K562 (cell line): ENCODE data around the gene MEGF10. TPM values are rescaled to one million over a fixed set of nuclear protein-coding genes. Genes with fewer than 3 reads are reported as not detected.

Source experiments
- ATAC-seq: fragments of 200-7000 bp; cut with Tn5 transposase; 3 replicates; pipeline ENCODE4 v1.9.1; 2020; ENCODE audit warnings: moderate library complexity
- BruUV-seq: library from RNA; stranded (reverse); fragments of 400-500 nt; replicated peaks from 2 replicates; lab custom pipeline; 2021; lab: Mats Ljungman, UMichigan
- CTCF ChIA-PET: fragments of 300-600 bp; formaldehyde crosslinking; extraction: SDS; loops from one replicate; lab custom pipeline; 2021; ENCODE audit warnings: low intra/inter-chr PET ratio; lab: Yijun Ruan, JAX
- POLR2A ChIA-PET: fragments of 300-600, 350-650 bp; sonication (Branson Sonifier 250); formaldehyde crosslinking; extraction: SDS; loops from one replicate; lab custom pipeline; 2021; ENCODE audit warnings: antibody characterized with exemption, inconsistent platforms; lab: Yijun Ruan, JAX
- DNase-seq, 4 experiments: peaks; one replicate each; pipeline versions ENCODE4 v3.0.0 to v3.0.0-alpha.2; 2011 to 2018; ENCODE audit warnings: low spot score in 3 of 4, mixed read lengths in 3 of 4; ENCODE audit errors: extremely low read depth in 1 of 4
- FAIRE-seq: peaks from 2 replicates; lab custom pipeline; 2011; peaks lifted over from hg19 to GRCh38; lab: Jason Lieb, UNC
- H2AFZ ChIP-seq: 2 replicates; pipeline ENCODE4 v1.6.0; 2011; ENCODE audit warnings: low read depth, low read length, control low read depth, inconsistent platforms
- H3K27ac ChIP-seq: fragments of 200-600 bp; 3 replicates; pipeline ENCODE4 v1.8.0; 2011; ENCODE audit warnings: low read depth, mild to moderate bottlenecking, control low read depth, inconsistent platforms, low read length, moderate library complexity, mixed read lengths; ENCODE audit errors: extremely low read depth
- H3K27me3 ChIP-seq, 2 experiments: fragments of 300-600 bp in 1 of 2; 2 replicates in 1 of 2; 3 replicates in 1 of 2; pipeline versions ENCODE4 v1.6.0 to v1.8.0; 2011; ENCODE audit warnings: inconsistent platforms in 2 of 2, low read length in 2 of 2, mild to moderate bottlenecking in 1 of 2, mixed read lengths in 1 of 2, moderate library complexity in 1 of 2; ENCODE audit not compliant: control insufficient read depth in 2 of 2, insufficient read depth in 2 of 2
- H3K36me3 ChIP-seq: fragments of 300-600 bp; 3 replicates; pipeline ENCODE4 v1.8.0; 2011; ENCODE audit warnings: mild to moderate bottlenecking, low read length, inconsistent platforms; ENCODE audit not compliant: control insufficient read depth, insufficient read depth
- H3K4me1 ChIP-seq, 2 experiments: fragments of 200-600 bp in 1 of 2; replicated peaks in 1 of 2; 2 replicates in 1 of 2; 3 replicates in 1 of 2; pipeline versions ENCODE4 v1.5.1 to v1.8.0; 2011; ENCODE audit warnings: inconsistent platforms in 2 of 2, low read length in 2 of 2, mild to moderate bottlenecking in 1 of 2, mixed read lengths in 1 of 2, moderate library complexity in 1 of 2; ENCODE audit not compliant: control insufficient read depth in 2 of 2, insufficient read depth in 2 of 2
- H3K4me2 ChIP-seq: 2 replicates; pipeline ENCODE4 v1.6.1; 2011; ENCODE audit warnings: low read length, control low read depth, inconsistent platforms, mixed read lengths; ENCODE audit not compliant: insufficient read depth
- H3K4me3 ChIP-seq: fragments of 200-600 bp; sonication (generic), shearing (Covaris generic); 2 replicates; pipeline ENCODE4 v1.5.1; 2016; ENCODE audit warnings: control low read depth, inconsistent platforms
- H3K79me2 ChIP-seq: fragments of 200-600 bp; 3 replicates; pipeline ENCODE4 v1.8.0; 2011; ENCODE audit warnings: low read length, inconsistent platforms; ENCODE audit not compliant: control insufficient read depth, insufficient read depth
- H3K9ac ChIP-seq, 2 experiments: 2 replicates each; pipeline versions ENCODE4 v1.6.0 to v1.6.1; 2011; ENCODE audit warnings: low read depth in 2 of 2, low read length in 2 of 2, control low read depth in 1 of 2, inconsistent platforms in 1 of 2, mild to moderate bottlenecking in 1 of 2, mixed read lengths in 1 of 2; ENCODE audit not compliant: insufficient read depth in 1 of 2
- H3K9me1 ChIP-seq: one replicate; pipeline ENCODE4 v1.6.0; 2011; ENCODE audit warnings: inconsistent platforms, mild to moderate bottlenecking, low read length, moderate library complexity; ENCODE audit not compliant: control insufficient read depth, insufficient read depth
- H3K9me3 ChIP-seq: replicated peaks from 2 replicates; pipeline ENCODE4 v1.5.1; 2011; ENCODE audit warnings: low read depth, low read length, inconsistent platforms; ENCODE audit not compliant: control insufficient read depth, insufficient read depth
- H4K20me1 ChIP-seq: replicated peaks from 2 replicates; pipeline ENCODE4 v1.6.1; 2011; ENCODE audit warnings: low read length, inconsistent platforms, mixed read lengths; ENCODE audit not compliant: control insufficient read depth, insufficient read depth
- CHCHD3 ChIP-seq: fragments of 250-450 bp; sonication (Bioruptor Pico); IDR thresholded peaks from 2 replicates; pipeline ENCODE4 v2.1.2; 2022; ENCODE audit warnings: mild to moderate bottlenecking
- ELF1 ChIP-seq: fragments of 200-800 bp; sonication (Bioruptor generic); IDR thresholded peaks from 2 replicates; pipeline ENCODE4 v1.6.1; 2016; ENCODE audit warnings: missing genetic modification characterization, missing compliant biosample characterization
- EWSR1 ChIP-seq: fragments of 450-650 bp; IDR thresholded peaks from 2 replicates; pipeline ENCODE4 v1.6.1; 2018; ENCODE audit warnings: borderline replicate concordance, mild to moderate bottlenecking, low read depth, moderate library complexity; ENCODE audit not compliant: partially characterized antibody
- FOS ChIP-seq: IDR thresholded peaks from 3 replicates; pipeline ENCODE4 v1.6.1; 2011; ENCODE audit not compliant: insufficient read length; ENCODE audit errors: extremely low read depth
- GABPB2 ChIP-seq: fragments of 250-450 bp; sonication (Bioruptor Pico); conservative IDR thresholded peaks from 2 replicates; pipeline ENCODE4 v1.5.1; 2021; ENCODE audit warnings: mild to moderate bottlenecking
- KDM2B ChIP-seq: fragments of 250-450 bp; sonication (Bioruptor Pico); IDR thresholded peaks from 2 replicates; pipeline ENCODE4 v1.8.0; 2021; ENCODE audit warnings: mild to moderate bottlenecking, moderate library complexity
- MEIS2 ChIP-seq: fragments of 450-650 bp; IDR thresholded peaks from 2 replicates; pipeline ENCODE4 v1.6.1; 2014; ENCODE audit warnings: mild to moderate bottlenecking; ENCODE audit not compliant: partially characterized antibody
- NFIC ChIP-seq: fragments of 450-650 bp; IDR thresholded peaks from 2 replicates; pipeline ENCODE4 v1.6.1; 2017; ENCODE audit warnings: mild to moderate bottlenecking, inconsistent platforms
- RBM14 ChIP-seq: fragments of 200-400 bp; formaldehyde crosslinking; IDR thresholded peaks from 2 replicates; pipeline ENCODE4 v1.6.1; 2018; ENCODE audit warnings: low read depth, mild to moderate bottlenecking, low read length, moderate library complexity, borderline replicate concordance; ENCODE audit not compliant: insufficient read depth
- SPI1 ChIP-seq: IDR thresholded peaks from 2 replicates; pipeline ENCODE4 v1.6.1; 2011; ENCODE audit warnings: low read depth, low read length, control low read depth, borderline replicate concordance
- SUPT5H ChIP-seq: fragments of 450-650 bp; IDR thresholded peaks from 2 replicates; pipeline ENCODE4 v1.6.1; 2016
- ZNF146 ChIP-seq: IDR thresholded peaks from one replicate; pipeline ENCODE4 v1.6.1; 2018; ENCODE audit warnings: missing compliant biosample characterization; ENCODE audit not compliant: unreplicated experiment
- ZNF282 ChIP-seq: sonication (generic); formaldehyde crosslinking; IDR thresholded peaks from 2 replicates; pipeline ENCODE4 v1.8.1; 2023; ENCODE audit warnings: missing genetic modification reagents
- WGBS: fragments of 100-300 bp; shearing (Covaris generic); methylation state at CpG from one replicate; pipeline ENCODE4 v1.1.6; 2016; ENCODE audit warnings: low coverage, mixed read lengths; ENCODE audit not compliant: insufficient coverage; ENCODE audit errors: missing lambda C conversion rate; 5-methylcytosine and 5-hydroxymethylcytosine counted together
- in situ Hi-C: fragments of 300-500 bp; cut with MboI; formaldehyde crosslinking; loops from 4 replicates; pipeline ENCODE4 v1.15.0; 2018; ENCODE audit warnings: inconsistent platforms, mixed read lengths
- intact Hi-C: fragments of 100-400 bp; cut with micrococcal nuclease; formaldehyde crosslinking; loops from 2 replicates; pipeline ENCODE4 v1.14.2; 2022
- polyA plus RNA-seq, 8 experiments: library from polyadenylated mRNA; depleted of rRNA in 4 of 8; stranded (reverse) in 5 of 8; unstranded in 3 of 8; fragments of >200 nt; fragmentation: Nextera tagmentation in 2 of 8; fragmentation: Illumina TruSeq in 1 of 8; extraction: Ambion mirVana in 2 of 8; extraction: Trizol in 1 of 8; gene quantifications; 2 replicates each; pipeline versions ENCODE4 v1.2.1 to v1.2.3, GENCODE V29; 2011 to 2014; ENCODE audit warnings: inconsistent platforms in 1 of 8, missing spikeins in 1 of 8
- total RNA-seq, 7 experiments: library from RNA; depleted of rRNA in 6 of 7; stranded (reverse); fragments of >200 nt in 6 of 7; fragmentation: Illumina TruSeq in 2 of 7; extraction: Trizol in 2 of 7; gene quantifications; 2 replicates each; pipeline versions ENCODE4 v1.2.1 to v1.2.3, GENCODE V29; 2011 to 2021; ENCODE audit warnings: low replicate concordance in 1 of 7
- TF ChIP-seq, protein P1 (sequence below): fragments of 450-650 bp; IDR thresholded peaks from 2 replicates; pipeline ENCODE4 v1.6.1; 2016
- TF ChIP-seq, protein P2 (sequence below): IDR thresholded peaks from 2 replicates; pipeline ENCODE4 v1.6.1; 2014; ENCODE audit warnings: antibody characterized with exemption

The MEGF10 gene
- total and polyA plus RNA-seq, 9 of the 15 experiments (the other 6 are each of a cell fraction or from before 2014, with no cell fraction given) = 0.07 TPM; not detected in 8

- TF ChIP-seq ZNF282 (CRISPR knock-in tag) (no peak), NFIC (peak; percentile 28; the same call in 1 of the 2 replicates)
- TF ChIP-seq, all 486 proteins: peak for 1
- ATAC-seq (no peak), FAIRE-seq (no peak), DNase-seq (no peak)
- H3K4me2 ChIP-seq = no peak overlapping the region
- H3K36me3 ChIP-seq = no peaks in the 10 kb centered on the region
- no TSS peak for BruUV-seq
- intact Hi-C loops (no loop called here), in situ Hi-C loops (no loop called here)
- H3K79me2 ChIP-seq = no peaks in the 10 kb centered on the region
- ChIA-PET POLR2A (interaction anchor here (0.7 kb wide), 1 partner anchor 77 kb away, joined by 3 read pairs; no protein-coding TSS in a partner anchor), CTCF (no interaction called here)
- no peaks in the 10 kb centered on the region for H3K4me1 ChIP-seq
- H3K4me3 ChIP-seq = no peak overlapping the region
- 0% methylated on average over 4 of the region's 4 CpGs for WGBS
- no peak overlapping the region for H2AFZ ChIP-seq
- no peak overlapping the region for H3K9ac ChIP-seq
- no peaks in the 10 kb centered on the region for H4K20me1 ChIP-seq
- no peaks in the 10 kb centered on the region for H3K9me3 ChIP-seq
- H3K27me3 ChIP-seq = peaks cover 2 to 5% of the 10 kb centered on the region in 2 experiments; a peak in 3 of 5 replicates
- no peak overlapping the region for H3K27ac ChIP-seq
- H3K9me1 ChIP-seq = no peaks in the 10 kb centered on the region
These were observed 134.4 kb downstream of the MEGF10 start for GRCh38 chr5:127425037-127425436.

DNA sequence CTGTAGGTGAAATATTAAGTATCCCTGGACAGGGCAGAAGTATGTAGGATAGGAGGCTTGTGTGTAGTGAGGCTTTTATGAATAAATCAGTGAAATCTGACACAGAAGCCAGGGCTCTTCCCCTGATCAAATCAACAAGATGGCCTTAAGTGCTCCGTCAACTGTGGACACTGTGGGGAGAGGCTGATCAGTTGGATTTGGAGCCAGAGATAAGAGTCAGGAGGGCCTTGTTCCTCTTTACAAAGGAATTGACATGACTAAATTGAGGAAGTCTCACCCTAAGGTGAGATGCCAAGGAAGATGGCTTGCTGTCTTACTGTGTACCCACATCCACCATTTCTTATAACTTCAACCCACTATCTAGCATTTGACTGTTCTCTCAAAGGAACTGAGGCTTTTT, 135.3 kb downstream of the MEGF10 start:
- in situ Hi-C loops = no loop called here
- DNase-seq (no peak), ATAC-seq (no peak), FAIRE-seq (no peak)
- CTCF ChIA-PET = no interaction called here
- BruUV-seq = no TSS peak
- Histone ChIP-seq H3K9me3 (no peaks in the 10 kb centered on the region), H3K4me1 (no peaks in the 10 kb centered on the region), H3K27me3 (peaks cover 0 to 5% of the 10 kb centered on the region in 2 experiments; a peak in 1 of 5 replicates), H3K9ac (no peak overlapping the region), H4K20me1 (no peaks in the 10 kb centered on the region), H3K36me3 (no peaks in the 10 kb centered on the region), H3K4me2 (no peak overlapping the region), H2AFZ (no peak overlapping the region), H3K79me2 (no peaks in the 10 kb centered on the region), H3K9me1 (no peaks in the 10 kb centered on the region), H3K4me3 (no peak overlapping the region), H3K27ac (no peak overlapping the region)
- intact Hi-C loops = no loop called here
- POLR2A ChIA-PET = no interaction called here
- 0% methylated on average over 1 of the region's 1 CpG for WGBS
- TF ChIP-seq GABPB2 (CRISPR knock-in tag) = no peak
- TF ChIP-seq FOS = no peak
- TF ChIP-seq, protein P1, sequence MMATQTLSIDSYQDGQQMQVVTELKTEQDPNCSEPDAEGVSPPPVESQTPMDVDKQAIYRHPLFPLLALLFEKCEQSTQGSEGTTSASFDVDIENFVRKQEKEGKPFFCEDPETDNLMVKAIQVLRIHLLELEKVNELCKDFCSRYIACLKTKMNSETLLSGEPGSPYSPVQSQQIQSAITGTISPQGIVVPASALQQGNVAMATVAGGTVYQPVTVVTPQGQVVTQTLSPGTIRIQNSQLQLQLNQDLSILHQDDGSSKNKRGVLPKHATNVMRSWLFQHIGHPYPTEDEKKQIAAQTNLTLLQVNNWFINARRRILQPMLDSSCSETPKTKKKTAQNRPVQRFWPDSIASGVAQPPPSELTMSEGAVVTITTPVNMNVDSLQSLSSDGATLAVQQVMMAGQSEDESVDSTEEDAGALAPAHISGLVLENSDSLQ = peak; percentile 18; the same call in 1 of the 2 replicates
- no peak for TF ChIP-seq RBM14
- TF ChIP-seq CHCHD3 (CRISPR knock-in tag) = no peak
- TF ChIP-seq MEIS2 = peak; percentile 26
- no peak for TF ChIP-seq SUPT5H
- TF ChIP-seq, protein P2, sequence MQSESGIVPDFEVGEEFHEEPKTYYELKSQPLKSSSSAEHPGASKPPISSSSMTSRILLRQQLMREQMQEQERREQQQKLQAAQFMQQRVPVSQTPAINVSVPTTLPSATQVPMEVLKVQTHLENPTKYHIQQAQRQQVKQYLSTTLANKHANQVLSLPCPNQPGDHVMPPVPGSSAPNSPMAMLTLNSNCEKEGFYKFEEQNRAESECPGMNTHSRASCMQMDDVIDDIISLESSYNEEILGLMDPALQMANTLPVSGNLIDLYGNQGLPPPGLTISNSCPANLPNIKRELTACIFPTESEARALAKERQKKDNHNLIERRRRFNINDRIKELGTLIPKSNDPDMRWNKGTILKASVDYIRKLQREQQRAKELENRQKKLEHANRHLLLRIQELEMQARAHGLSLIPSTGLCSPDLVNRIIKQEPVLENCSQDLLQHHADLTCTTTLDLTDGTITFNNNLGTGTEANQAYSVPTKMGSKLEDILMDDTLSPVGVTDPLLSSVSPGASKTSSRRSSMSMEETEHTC = no peak
- TF ChIP-seq KDM2B (CRISPR knock-in tag) = no peak
- TF ChIP-seq EWSR1 = no peak
- no peak for TF ChIP-seq ELF1 (tag)
- TF ChIP-seq ZNF146 (CRISPR knock-in tag) = no peak
- peak; percentile 71; the same call in 1 of the 2 replicates for TF ChIP-seq SPI1
